ENCODE data around the gene PPP3CA.
"Not testable (repeated sequence)": the region's sequence is repeated elsewhere in the genome, so short reads cannot be mapped to it uniquely, and the experiment has no call there.

PPP3CA gene

DNA sequence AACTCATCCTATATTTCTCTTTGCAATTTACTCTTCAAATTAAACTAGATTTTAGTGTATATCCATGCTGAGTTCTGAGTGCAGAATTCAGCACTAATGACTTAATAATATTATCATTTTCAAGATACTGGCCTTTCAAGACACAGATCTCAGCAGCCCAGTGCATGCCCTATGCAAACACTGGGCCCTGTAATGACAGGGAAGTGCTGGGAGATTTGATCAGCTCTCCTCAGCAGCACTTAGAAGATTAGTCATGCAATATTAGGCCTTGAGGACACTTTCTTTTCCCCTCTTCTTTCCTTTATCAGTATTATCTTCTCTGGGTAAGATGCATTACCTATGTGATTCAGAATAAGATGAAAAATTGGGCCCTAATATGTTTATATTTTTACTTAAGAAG is 207.1 kb downstream of the PPP3CA start:
- no peak for DNase-seq (ENCODE audit: low read depth)

DNA sequence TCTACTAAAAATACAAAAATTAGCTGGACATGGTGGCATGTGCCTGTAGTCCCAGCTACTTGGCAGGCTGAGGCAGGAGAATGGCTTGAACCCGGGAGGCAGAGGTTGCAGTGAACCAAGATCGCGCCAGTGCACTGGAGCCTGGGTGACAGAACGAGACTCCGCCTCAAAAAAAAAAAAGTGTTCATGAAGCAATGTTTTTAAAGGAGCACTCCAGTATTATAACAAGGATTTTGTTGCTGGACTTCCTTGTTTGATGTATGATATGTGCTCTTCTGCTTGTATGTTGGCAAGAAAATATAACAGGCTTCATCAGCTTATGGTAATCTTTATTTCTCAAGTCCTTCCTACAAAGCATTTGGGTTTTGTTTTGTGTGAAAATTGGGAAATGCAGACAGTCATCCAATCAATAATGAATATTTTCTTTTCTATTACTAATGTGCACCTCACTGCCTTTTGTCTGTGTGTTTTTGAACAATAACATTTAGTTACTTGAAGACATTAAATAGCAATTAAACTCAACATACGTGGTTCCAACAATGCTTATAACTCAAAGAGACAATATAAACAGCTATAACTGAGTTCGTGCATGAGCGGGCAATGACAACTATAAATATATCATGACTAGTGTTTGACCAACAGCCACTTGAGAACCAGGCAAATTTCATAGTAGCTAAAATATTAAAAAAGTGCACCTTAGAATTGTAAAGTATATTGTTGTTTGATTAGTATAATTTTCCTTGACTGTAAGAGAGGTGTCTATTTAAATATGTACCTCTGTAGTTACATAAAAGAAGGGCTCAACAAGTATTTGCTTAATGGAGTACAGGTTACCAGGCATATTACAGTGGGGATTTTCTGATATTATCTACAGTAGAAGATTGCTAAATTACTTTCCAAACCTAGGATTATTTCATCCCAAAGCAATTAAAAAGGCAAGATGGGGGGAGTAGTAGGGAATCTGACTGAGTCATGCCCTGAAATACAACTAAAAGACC is 210.7 kb downstream of the PPP3CA start:
- no peak for DNase-seq (ENCODE audit: low read depth)

DNA sequence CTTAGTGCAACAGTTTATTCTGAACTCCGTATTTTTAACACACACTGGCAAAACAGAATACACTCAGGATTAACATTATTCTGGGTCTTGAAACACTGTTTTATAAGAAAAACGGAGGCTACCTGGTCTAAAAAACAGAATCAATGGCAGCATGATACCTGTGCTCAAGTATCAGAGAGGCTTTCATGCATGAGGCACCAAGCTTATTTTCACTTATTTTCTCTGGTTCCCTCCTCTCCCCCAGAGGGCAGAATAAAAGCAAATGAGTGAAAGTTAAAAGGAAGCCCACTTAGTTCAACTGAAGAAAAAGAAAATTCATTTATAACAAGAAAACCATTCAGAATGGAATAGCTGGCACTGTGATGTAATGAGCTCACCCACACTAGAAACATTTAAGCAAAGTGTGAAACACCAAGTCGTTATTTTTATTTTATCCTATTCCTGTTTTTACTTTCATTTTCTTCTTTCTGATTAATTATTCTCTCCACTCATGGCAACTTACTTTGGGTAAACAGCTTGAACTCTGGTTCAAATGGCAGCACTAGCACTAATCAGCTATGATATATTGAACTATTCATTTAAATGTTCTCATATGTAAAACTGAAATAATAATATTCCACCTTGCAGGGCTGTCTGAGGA is 211.8 kb downstream of the PPP3CA start:
- no peak for DNase-seq (ENCODE audit: low read depth)

DNA sequence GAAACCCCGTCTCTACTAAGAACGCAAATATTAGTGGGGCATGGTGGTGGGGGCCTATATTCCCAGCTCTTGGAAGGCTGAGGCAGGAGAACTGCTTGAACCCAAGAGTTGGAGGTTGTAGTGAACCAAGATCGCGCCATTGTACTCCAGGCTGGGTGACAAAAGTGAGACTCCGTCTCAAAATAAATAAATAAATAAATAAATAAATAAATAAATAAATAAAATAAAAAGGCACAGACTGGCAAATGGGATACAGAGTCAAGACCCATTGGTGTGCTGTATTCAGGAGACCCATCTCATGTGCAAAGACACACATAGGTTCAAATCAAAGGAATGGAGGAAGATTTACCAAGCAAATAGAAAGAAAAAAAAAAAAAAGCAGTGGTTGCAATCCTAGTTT is 216.3 kb downstream of the PPP3CA start:
- DNase-seq (ENCODE audit: low read depth), result not testable (repeated sequence)

DNA sequence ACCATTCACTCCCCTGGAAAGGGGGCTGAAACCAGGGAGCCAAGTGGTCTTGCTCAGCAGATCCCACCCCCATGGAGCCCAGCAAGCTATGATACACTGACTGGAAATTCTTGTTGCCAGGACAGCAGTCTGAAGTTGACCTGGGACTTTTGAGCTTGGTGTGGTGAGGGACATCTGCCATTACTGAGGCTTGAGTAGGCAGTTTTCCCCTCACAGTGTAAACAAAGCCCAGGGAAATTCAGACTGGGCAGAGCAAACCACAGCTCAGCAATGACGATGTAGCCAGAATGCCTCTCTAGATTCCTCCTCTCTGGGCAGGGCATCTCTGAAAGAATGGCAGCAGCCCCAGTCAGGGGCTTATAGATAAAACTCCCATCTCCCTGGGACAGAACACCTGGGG is 218.4 kb downstream of the PPP3CA start:
- DNase-seq (ENCODE audit: low read depth), result not testable (repeated sequence)

DNA sequence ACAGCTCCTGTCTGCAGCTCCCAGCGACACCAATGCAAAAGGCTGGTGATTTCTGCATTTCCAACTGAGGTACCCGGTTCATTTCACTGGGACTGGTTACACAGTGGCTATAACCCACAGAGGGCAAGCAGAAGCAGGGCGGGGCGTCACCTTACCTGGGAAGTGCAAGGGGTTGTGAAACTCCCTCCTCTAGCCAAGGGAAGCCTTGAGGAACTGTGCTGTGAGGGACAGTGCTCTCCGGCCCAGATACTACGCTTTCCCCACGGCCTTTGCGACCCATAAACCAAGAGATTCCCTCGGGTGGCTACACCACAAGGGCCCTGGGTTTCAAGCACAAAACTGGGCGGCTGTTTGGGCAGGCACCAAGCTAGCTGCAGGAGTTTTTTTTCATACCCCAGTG is 218.9 kb downstream of the PPP3CA start:
- DNase-seq (ENCODE audit: low read depth), result no peak

DNA sequence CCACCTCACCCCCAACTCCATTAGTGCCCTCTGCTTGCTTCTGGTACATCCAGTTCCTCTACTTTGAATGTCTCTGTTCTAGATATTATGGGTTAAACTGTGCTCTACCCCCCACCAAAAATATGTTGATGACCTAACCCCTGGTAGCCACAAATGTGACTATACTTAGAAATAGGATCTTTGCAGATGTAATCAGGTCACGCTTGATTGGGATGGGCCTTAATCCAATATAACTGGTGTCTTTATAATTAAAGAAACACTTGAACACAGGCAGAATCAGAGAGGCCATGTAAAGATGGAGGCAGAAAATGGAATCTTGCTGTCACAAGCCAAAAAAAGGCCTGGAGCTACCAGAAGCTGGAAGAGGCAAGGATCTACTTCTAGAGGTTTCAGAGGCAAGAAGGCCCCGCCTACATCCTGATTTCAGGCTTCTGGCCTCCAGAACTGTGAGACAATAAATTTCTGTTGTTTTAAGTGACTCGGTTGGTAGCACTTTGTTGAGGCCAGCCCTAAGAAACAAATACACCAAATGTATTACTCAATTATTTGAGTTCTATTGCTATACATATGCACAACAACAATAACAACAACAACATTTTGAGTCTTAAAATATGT is 220.0 kb downstream of the PPP3CA start:
- DNase-seq (ENCODE audit: low read depth), result no peak

DNA sequence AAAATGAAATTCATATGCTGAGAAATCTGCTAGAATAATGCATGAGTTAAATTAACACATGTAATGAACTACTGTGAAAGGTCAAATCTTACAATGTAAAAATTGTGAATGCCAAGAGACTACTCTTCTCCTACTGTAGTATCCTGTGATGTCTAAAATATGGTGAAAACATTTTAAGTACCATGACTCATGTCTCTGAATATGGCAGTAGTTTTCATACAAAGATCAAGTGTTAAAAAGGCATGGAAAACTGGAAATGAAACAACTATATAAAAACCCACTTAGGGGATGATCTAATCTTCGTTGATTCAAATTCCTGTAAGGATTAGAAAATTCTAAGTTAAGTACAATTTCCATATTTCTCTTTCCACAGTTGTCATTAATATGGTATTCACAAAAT is 221.3 kb downstream of the PPP3CA start:
- no peak for DNase-seq (ENCODE audit: low read depth)

DNA sequence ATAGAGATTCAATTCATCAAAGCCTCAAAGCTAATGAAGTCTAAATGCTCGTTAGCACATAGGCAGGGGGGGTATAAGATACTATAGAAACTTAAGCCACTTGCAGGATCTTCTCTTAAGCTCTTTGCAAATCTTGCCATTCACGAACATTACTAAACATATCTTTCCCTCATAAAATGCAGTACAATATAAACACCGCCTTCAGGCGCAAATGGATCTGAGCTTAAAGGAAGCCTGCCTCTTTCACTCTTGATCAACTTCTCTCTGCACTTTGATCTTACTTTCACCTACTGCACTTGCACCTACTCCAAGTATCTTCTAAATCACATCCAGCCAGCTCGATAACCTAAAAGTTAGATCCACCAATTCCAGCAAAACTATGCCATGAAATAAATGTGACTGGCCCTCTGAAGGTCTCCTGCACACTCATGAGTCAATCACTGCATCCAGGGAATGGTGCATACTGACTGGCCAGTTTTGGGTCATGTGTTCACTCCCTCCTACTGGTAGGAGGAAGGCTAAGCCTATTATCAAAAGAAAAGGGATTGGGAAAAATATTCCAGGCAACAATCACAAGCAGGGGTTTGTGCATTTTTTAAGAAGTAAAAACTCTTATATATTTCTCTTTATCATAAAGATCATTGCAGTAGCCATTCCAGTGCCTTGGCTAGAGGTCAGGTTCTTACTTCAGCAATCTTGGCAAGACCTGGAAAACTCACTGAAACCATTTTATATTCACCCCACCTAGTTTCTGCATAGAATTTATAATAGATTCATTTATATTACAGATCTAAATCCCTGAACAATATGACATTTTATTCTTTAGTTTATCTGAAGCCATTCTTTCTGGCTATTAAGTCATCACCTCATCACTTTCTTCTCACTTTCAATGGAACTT is 222.0 kb downstream of the PPP3CA start:
- no peak for DNase-seq (ENCODE audit: low read depth)

DNA sequence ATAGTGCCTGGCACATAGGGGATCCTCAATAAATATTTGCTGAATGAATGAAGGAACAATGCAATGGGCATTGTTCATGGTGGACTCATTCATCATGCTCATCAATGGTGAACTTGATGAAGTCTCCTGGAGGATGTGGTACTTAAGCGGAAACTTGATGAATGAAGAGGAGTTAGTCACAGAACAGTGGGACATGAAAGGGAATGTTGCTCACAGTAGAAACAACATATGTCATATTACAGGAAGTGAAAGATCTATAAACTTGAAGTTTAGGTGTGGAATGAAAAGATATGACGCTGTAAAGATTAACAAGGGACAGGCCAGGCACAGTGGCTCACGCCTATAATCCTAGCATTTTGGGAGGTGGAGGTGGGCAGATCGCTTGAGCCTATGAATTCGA is 224.1 kb downstream of the PPP3CA start:
- DNase-seq (ENCODE audit: low read depth), result no peak

DNA sequence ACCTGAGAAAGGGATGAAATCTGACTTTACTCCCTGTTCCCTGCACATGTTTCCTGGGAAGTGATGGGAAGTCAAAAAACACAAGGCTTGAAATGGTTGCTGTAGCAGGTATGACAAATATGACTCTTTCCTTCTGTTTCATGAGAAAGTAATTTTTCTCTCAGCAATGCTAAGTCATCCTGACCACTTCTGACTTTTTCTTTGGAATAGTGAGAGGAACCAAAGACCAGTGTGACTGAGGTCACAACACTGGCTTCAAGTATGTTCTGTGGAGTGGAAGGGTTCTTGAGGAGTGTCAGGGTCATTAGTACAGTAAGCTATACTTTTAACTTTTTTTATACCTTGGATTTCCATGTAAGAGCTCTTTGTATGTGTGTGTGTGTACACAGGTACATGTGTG is 225.3 kb downstream of the PPP3CA start:
- no peak for DNase-seq (ENCODE audit: low read depth)

DNA sequence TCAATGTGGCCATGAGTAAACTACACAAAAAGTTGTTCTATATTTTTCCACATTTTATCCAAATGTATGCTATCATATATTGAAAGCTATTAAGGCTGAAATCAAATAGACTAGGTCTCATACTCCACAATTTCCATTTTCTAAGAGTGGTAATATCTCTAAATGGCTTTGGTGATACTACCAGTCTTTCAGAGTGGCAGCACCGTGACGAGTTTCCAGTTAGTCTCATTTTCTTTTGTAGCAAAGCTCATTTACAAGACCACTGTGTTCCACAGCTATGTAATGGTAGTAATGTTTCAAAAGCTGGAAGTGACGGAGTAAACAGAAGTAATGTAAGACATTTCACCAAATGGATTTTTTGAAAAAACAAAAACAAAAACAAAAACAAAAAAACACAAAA is 228.2 kb downstream of the PPP3CA start:
- no peak for DNase-seq (ENCODE audit: low read depth)

DNA sequence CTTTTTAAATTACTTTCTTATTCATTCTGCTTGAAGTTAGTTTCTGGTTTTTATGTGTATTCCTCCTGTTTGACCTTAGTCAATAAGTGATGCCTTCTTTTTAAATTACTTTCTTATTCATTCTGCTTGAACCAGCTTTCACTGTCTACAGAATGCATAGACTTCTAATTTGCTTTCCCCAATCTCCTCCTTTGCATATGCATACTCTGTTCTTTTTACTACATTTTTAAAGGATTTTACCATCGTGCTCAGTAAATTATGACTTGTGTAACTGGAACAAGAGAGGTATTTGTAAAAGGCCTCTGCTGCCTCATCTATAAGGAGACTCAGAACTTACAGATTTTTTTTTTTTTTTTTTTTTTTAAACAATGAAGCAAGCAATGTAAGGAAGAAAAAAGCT is 228.7 kb downstream of the PPP3CA start:
- no peak for DNase-seq (ENCODE audit: low read depth)

DNA sequence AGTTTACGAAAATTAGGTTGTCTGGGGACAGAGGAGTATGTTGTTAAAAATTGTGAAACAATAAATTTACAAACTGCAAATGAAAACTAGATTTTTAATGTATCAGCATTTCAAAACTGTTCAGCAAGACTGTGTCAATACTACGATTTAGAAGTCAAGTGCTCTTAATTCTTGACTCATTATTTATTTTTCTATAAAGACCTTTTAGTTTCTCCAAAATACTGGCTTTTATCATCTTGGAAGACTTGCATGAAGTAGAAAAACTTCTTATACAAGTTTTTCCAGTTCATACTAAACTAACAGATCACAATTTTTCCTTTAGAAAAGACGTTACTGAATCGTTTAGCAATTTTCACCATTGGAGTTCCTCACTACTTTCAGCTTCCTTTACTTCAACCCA is 231.4 kb downstream of the PPP3CA start:
- DNase-seq (ENCODE audit: low read depth), result no peak

DNA sequence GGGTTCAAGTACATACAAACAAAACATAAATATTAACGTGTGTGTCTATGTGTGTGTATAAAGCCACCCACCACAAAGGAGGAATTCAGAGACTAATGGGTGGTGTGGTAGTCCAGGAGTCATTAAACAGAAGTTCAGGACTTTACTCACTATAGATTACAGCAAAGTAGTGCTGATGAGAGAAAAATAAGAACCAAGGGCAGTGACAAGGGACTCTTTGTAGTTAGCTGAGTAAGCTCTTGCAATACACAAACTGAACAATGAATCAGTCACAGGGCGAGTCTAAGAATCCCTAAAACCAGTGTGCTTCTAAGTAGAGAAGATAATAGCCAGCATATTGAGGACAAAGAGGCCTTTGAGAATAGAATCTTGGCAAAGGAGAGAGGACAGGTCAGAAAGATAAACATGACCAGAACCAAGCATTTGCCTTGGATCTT is 232.4 kb downstream of the PPP3CA start:
- DNase-seq (ENCODE audit: low read depth), result no peak

DNA sequence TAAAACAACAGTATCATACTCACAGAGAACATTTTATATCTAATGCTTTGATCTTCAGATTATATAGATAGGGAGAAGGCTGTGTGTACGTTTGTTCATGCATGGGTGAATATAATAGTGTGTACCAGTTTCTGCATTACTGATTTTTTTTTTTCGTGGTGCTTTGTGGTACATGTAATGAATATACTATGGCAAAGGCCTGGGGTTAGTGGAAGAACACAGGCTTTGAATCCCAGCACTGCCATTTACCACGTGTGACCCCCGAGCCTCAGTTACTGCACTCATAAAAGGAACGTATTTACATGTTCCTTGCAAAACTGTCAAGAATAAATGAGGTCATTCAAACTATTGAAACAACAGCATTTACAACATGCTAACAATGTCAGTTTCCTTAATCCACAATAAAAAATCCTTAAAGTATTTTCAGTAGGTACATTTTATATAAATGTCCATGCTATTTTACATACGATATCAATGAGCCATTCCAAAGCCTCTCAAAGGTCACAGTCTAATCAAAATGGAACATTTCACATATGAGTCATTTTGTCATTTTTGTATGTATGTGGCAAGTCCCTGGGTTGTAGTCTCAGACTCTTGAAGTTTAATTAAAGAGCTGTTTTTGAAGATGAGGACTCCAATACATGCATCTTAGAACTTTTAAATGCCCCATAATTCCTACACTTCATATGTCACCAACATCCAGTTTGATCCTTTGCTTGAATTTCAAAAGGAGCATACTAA is 242.8 kb downstream of the PPP3CA start:
- no peak for DNase-seq (ENCODE audit: low read depth)

DNA sequence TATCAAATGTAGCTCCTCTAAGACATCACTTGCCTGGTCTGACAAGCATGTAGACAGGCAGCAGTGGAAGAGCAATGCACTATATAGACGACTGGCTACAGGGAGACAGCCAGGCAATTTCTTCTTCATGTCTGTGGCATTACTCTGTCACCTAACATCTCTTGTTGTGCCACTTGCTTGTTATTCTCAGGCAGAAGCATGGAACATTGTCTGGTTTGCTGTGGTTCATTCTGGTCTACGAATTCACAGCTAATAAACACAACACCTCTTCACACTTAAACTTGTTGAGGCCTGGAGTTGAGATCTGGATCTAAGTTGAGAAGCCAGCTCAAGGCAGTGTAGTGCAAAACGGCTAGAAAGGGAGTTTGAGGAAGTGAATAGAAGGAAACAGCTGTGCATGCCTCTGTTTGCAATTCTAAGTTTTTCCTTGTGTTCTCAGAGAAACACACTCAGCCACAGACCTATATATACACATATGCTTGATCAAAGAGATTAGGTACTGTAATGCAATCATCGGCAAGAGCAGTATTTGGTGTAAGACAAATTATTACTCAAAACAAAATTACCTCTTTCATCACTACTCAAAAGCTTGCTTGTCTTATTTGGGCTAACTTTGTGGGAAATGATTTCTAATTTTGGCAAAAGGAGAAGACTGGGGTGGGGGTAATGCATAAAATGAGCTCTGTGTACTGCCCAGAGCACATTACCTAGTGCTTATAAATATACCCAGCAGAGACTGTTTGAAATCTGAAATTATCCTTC is 243.8 kb downstream of the PPP3CA start:
- DNase-seq (ENCODE audit: low read depth), result no peak

DNA sequence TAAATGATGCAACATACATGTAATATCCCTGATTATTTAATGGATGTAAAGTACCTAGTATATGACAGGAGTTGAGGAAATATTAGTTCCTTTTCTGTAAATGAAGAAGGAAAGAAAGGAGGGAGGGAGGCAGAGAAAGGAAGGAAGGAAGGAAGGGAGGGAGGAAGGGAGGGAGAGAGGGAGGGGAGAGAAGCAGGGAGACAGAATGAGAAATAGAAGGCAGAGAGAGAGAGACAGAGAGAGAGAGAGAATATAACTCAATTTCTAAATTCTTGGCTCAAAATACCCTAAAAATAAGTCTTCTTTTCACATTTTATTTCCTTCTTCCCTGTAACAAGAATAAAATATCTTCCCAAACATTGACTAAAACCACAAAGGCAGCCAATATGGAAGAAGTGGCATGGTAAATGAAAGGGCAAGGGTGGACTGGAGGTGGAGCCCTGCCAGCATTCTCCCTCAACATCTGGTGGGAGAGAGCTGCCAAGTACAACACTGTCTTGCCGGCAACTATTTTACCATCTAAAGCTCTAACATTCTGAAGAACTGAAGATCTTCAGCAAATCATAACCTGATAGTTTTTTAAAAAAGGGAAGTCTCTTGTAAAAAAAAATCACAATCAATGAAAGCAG is 245.1 kb downstream of the PPP3CA start:
- DNase-seq (ENCODE audit: low read depth), result no peak

DNA sequence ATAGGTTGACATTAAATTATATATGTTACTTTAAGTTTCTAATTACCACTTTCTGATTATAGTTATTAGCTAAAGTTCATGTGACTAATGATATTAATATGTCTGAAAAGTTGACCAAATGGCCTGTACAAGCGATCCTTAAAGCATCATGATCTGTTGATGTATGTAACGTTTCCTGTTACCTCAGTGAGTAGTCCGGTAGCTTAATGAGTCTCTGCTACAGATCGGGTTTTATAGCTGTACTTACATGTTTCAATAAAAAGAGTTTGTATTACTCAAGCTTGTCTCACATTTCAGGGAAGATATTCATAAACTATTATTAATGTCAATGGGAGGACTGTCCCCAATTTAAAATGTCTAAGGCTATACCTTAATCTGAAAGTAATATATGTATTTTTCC is 246.3 kb downstream of the PPP3CA start:
- no peak for DNase-seq (ENCODE audit: low read depth)
